ENCODE data around the gene TMEM220. TPM values are rescaled to one million over a fixed set of nuclear protein-coding genes. Genes with fewer than 3 reads are reported as not detected.

The TMEM220 gene
- total RNA-seq, 1 experiment from 2014 or later: 4.0 TPM

DNA sequence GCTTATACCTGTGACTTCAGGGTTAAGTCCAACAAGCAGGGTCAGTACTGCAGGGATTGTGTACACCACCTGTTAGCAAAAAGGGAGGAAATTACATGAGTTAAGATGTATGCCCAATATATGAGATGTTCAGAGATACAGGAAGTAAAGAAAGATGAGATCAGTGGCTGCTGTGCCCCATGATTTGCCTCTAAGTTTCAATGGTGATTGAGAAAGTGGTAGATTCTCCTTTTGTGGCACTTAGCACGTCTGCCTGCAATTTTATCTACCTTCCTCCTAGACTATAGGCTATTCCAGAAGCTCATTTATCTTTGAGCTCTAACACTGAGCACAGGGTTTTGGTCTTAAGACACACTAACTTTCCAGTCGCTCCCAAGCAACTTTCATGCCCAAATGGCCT lies 3.6 kb downstream of the TMEM220 start:
- POLR2A ChIA-PET: no interaction called here
- no peak overlapping the region for H3K4me3 Mint-ChIP-seq
- H3K36me3 Mint-ChIP-seq: peaks cover 2% of the 10 kb centered on the region; the same call in 1 of the 2 replicates
- CTCF ChIA-PET: no interaction called here
- ATAC-seq: no peak
- DNase-seq (ENCODE audit: low spot score): no peak
- H3K4me1 Mint-ChIP-seq: peaks cover 8% of the 10 kb centered on the region
- H3K27me3 Mint-ChIP-seq (ENCODE audit: low read depth): no peaks in the 10 kb centered on the region
- no peak for TF ChIP-seq ZNF396 (CRISPR knock-in tag; IDR thresholded peaks at IDR 0.05; ENCODE audit: borderline replicate concordance)
- TF ChIP-seq, protein P1, sequence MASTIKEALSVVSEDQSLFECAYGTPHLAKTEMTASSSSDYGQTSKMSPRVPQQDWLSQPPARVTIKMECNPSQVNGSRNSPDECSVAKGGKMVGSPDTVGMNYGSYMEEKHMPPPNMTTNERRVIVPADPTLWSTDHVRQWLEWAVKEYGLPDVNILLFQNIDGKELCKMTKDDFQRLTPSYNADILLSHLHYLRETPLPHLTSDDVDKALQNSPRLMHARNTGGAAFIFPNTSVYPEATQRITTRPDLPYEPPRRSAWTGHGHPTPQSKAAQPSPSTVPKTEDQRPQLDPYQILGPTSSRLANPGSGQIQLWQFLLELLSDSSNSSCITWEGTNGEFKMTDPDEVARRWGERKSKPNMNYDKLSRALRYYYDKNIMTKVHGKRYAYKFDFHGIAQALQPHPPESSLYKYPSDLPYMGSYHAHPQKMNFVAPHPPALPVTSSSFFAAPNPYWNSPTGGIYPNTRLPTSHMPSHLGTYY (CRISPR knock-in tag; IDR thresholded peaks at IDR 0.05): no peak
- TF ChIP-seq, protein P2, sequence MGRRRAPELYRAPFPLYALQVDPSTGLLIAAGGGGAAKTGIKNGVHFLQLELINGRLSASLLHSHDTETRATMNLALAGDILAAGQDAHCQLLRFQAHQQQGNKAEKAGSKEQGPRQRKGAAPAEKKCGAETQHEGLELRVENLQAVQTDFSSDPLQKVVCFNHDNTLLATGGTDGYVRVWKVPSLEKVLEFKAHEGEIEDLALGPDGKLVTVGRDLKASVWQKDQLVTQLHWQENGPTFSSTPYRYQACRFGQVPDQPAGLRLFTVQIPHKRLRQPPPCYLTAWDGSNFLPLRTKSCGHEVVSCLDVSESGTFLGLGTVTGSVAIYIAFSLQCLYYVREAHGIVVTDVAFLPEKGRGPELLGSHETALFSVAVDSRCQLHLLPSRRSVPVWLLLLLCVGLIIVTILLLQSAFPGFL (CRISPR knock-in tag; IDR thresholded peaks at IDR 0.05; ENCODE audit: borderline replicate concordance): no peak
- TF ChIP-seq, protein P3, sequence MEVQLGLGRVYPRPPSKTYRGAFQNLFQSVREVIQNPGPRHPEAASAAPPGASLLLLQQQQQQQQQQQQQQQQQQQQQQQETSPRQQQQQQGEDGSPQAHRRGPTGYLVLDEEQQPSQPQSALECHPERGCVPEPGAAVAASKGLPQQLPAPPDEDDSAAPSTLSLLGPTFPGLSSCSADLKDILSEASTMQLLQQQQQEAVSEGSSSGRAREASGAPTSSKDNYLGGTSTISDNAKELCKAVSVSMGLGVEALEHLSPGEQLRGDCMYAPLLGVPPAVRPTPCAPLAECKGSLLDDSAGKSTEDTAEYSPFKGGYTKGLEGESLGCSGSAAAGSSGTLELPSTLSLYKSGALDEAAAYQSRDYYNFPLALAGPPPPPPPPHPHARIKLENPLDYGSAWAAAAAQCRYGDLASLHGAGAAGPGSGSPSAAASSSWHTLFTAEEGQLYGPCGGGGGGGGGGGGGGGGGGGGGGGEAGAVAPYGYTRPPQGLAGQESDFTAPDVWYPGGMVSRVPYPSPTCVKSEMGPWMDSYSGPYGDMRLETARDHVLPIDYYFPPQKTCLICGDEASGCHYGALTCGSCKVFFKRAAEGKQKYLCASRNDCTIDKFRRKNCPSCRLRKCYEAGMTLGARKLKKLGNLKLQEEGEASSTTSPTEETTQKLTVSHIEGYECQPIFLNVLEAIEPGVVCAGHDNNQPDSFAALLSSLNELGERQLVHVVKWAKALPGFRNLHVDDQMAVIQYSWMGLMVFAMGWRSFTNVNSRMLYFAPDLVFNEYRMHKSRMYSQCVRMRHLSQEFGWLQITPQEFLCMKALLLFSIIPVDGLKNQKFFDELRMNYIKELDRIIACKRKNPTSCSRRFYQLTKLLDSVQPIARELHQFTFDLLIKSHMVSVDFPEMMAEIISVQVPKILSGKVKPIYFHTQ (CRISPR knock-in tag; IDR thresholded peaks at IDR 0.05): no peak
- no peak for TF ChIP-seq ZNF416 (CRISPR knock-in tag; IDR thresholded peaks at IDR 0.05)
- H3K27ac Mint-ChIP-seq: no peak overlapping the region
- no peaks in the 10 kb centered on the region for H3K9me3 Mint-ChIP-seq

DNA sequence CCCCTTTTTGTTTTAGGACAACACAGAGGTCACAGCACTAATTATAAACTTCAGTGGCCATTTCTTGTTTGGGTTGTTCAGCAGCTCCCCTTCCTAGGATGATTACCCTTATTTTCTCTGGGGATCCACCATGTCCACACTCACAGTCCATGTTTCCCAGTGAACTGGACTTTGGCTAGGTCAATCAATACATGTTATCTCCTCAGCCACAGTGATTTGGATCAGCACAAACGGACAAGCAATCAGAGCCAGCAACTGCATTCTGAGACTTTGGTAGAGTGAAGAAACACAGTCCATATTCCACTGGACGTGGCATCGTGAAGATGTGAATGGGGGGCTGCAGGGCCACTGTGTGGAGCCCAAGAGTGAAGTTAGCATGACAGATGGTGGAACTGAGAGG lies 4.6 kb downstream of the TMEM220 start:
- Mint-ChIP-seq H3K9me3 (no peaks in the 10 kb centered on the region), H3K4me1 (peaks cover 3% of the 10 kb centered on the region; the same call in 1 of the 2 replicates), H3K27ac (no peak overlapping the region), H3K4me3 (no peak overlapping the region), H3K27me3 (ENCODE audit: low read depth) (no peaks in the 10 kb centered on the region), H3K36me3 (peaks cover 2% of the 10 kb centered on the region; the same call in 1 of the 2 replicates)
- TF ChIP-seq, protein P4, sequence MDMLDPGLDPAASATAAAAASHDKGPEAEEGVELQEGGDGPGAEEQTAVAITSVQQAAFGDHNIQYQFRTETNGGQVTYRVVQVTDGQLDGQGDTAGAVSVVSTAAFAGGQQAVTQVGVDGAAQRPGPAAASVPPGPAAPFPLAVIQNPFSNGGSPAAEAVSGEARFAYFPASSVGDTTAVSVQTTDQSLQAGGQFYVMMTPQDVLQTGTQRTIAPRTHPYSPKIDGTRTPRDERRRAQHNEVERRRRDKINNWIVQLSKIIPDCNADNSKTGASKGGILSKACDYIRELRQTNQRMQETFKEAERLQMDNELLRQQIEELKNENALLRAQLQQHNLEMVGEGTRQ (CRISPR knock-in tag; IDR thresholded peaks at IDR 0.05): no peak
- TF ChIP-seq SP1 (CRISPR knock-in tag; conservative IDR thresholded peaks at IDR 0.05): no peak
- no peak for TF ChIP-seq ZNF416 (CRISPR knock-in tag; IDR thresholded peaks at IDR 0.05)
- TF ChIP-seq, protein P3 (CRISPR knock-in tag; IDR thresholded peaks at IDR 0.05): no peak
- no peak for TF ChIP-seq FOXP1 (CRISPR knock-in tag; IDR thresholded peaks at IDR 0.05; ENCODE audit: borderline replicate concordance)
- TF ChIP-seq ZNF396 (CRISPR knock-in tag; IDR thresholded peaks at IDR 0.05; ENCODE audit: borderline replicate concordance): no peak
- TF ChIP-seq ZBTB21 (CRISPR knock-in tag; IDR thresholded peaks at IDR 0.05; ENCODE audit: borderline replicate concordance): no peak
- no peak for TF ChIP-seq ELF4 (CRISPR knock-in tag; IDR thresholded peaks at IDR 0.05; ENCODE audit: low read depth)
- TF ChIP-seq TEAD1 (CRISPR knock-in tag; IDR thresholded peaks at IDR 0.05): no peak
- TF ChIP-seq, protein P5, sequence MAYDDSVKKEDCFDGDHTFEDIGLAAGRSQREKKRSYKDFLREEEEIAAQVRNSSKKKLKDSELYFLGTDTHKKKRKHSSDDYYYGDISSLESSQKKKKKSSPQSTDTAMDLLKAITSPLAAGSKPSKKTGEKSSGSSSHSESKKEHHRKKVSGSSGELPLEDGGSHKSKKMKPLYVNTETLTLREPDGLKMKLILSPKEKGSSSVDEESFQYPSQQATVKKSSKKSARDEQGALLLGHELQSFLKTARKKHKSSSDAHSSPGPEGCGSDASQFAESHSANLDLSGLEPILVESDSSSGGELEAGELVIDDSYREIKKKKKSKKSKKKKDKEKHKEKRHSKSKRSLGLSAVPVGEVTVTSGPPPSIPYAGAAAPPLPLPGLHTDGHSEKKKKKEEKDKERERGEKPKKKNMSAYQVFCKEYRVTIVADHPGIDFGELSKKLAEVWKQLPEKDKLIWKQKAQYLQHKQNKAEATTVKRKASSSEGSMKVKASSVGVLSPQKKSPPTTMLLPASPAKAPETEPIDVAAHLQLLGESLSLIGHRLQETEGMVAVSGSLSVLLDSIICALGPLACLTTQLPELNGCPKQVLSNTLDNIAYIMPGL (CRISPR knock-in tag; IDR thresholded peaks at IDR 0.05): no peak
- DNase-seq (ENCODE audit: low spot score) (no peak), ATAC-seq (no peak)
- ChIA-PET CTCF (no interaction called here), POLR2A (no interaction called here)
